Cardiac ventricle fibroblast (primary cell): ENCODE measurements around the gene PEAK1. TPM values are rescaled to one million over a fixed set of nuclear protein-coding genes. Genes with fewer than 3 reads are reported as not detected.

Source experiments
- total RNA-seq: library from RNA; depleted of rRNA; stranded (reverse); fragments of >200 nt; gene quantifications from 2 replicates; pipeline ENCODE4 v1.2.3, GENCODE V29; 2015

Gene PEAK1
- 43.5 and 58.8 TPM in 2 replicates for total RNA-seq

DNA sequence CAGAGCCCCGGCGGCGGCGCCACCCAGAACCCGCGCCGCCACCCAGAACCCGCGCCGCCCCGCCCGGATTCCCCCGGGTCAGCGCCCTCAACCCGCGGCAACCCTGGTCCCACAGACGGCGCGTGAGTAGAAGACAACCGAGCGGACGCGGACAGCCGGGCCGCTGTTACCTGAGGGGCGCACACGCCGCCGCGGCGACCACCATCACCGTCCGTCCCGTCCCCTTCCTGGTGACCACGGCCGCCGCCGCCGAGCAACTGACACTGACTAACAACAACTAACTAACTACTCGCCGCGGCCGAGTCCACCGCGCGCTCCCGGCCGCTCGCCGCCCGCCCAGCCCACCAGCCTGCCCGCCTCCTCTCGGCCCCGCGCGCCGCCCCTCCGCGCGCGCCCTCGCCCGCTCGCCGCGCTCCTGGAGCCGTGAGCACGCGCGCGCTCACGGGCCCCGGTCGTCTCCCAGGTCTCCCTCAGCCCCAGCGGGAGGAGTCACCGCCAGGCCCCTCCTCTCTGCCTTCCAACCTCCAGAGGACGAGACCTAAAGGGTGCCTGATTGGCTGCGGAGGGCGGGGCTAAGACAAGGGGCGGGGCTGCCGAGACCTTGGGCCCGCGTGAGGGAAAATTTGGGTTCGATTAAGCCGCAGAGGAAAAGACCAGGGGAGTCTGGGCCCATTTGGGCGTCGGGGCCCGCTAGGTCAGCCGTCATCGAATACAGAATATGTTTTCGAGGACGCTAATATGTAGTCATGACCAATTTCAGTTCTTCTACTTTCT lies at the start of gene PEAK1:
Gene PEAK1, minus strand, starts transcription at position 269 of the 774 bp plus-strand sequence. CDS start 238,178 bp downstream, outside the sequence.

GRCh38 chr15:77420610-77421369 lies 886 bp upstream of the PEAK1 start, which contains the start of gene HMG20A:
Gene HMG20A (plus strand): TSS chr15:77420888. CDS start chr15:77458408, 37,520 bp downstream.

GRCh38 chr15:77070495-77071304 lies 349.2 kb downstream of the PEAK1 start, which contains the start of gene TSPAN3:
Gene TSPAN3 (minus strand): TSS chr15:77071109. CDS start chr15:77070954, 155 bp downstream.

Other genes starting within 250 kb of the PEAK1 start
- 19.3 and 29.6 TPM in 2 replicates for gene HMG20A, start 784 bp upstream of the PEAK1 start, total RNA-seq
- gene LINGO1, start 212.8 kb upstream of the PEAK1 start, total RNA-seq, result 0.15 and 1.4 TPM in 2 replicates